ENCODE data around the gene OR9Q1.

Gene OR9Q1

DNA sequence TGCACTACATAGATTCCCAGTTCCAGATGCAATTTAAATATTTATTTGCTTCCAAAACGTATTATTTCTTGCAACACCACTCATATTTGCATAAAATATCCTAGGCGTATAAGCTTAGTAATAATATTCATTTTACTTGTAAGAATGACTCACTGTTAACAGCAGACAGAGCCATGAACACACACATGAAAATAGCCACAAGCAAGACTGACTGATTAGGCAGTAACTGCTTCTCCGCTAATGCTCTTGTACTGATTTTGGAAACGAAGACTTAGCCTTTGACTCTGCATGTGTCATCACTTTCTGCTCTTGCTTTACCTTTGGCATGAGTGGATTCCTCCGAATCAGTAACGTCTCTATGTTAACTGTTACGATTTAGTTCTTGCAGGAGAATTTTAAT, 199.0 kb downstream of the OR9Q1 start:
- Histone ChIP-seq H3K4me1 (no peaks in the 10 kb centered on the region), H3K36me3 (no peaks in the 10 kb centered on the region), H3K27ac (no peak overlapping the region), H3K27me3 (no peaks in the 10 kb centered on the region), H3K4me3 (no peak overlapping the region), H3K9me3 (no peaks in the 10 kb centered on the region)
- TF ChIP-seq, protein P1, sequence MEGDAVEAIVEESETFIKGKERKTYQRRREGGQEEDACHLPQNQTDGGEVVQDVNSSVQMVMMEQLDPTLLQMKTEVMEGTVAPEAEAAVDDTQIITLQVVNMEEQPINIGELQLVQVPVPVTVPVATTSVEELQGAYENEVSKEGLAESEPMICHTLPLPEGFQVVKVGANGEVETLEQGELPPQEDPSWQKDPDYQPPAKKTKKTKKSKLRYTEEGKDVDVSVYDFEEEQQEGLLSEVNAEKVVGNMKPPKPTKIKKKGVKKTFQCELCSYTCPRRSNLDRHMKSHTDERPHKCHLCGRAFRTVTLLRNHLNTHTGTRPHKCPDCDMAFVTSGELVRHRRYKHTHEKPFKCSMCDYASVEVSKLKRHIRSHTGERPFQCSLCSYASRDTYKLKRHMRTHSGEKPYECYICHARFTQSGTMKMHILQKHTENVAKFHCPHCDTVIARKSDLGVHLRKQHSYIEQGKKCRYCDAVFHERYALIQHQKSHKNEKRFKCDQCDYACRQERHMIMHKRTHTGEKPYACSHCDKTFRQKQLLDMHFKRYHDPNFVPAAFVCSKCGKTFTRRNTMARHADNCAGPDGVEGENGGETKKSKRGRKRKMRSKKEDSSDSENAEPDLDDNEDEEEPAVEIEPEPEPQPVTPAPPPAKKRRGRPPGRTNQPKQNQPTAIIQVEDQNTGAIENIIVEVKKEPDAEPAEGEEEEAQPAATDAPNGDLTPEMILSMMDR (IDR thresholded peaks at IDR 0.05): no peak
- intact Hi-C loops (cut with DNase I; ENCODE audit: low total_unique reads): no loop called here
- DNase-seq: no peak

DNA sequence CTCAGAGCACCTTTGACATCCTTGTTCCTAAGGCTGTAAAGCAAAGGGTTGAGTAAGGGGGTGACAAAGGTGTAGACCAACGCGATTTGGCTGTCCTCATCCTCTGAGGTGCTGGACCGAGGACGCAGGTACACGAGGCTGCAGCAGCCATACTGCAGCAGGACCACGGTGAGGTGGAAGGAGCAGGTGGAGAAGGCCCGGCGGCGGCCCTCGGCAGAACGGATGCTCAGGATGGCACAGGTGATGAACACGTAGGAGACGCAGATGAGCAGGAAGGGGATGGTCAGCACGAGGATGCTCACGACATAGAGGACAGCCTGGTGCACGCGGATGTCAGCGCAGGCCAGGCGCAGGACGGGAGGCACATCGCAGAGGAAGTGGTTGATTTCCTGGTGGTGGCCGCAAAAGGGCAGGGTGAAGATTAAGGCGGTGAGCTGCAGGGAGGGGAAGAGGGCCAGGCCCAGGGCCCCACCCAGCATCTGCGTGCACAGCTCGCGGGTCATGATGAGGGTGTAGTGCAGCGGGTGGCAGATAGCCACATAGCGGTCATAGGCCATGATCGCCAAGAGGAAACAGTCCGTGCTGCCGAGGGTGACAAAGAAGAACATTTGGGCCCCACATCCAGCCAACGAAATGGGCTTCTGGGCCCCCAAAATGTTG, 204.4 kb downstream of the OR9Q1 start:
- Histone ChIP-seq H3K4me1 (no peaks in the 10 kb centered on the region), H3K27me3 (no peaks in the 10 kb centered on the region), H3K27ac (no peak overlapping the region), H3K36me3 (no peaks in the 10 kb centered on the region), H3K9me3 (no peaks in the 10 kb centered on the region), H3K4me3 (no peak overlapping the region)
- intact Hi-C loops (cut with DNase I; ENCODE audit: low total_unique reads): no loop called here
- DNase-seq: no peak
- TF ChIP-seq, protein P1 (IDR thresholded peaks at IDR 0.05): no peak

All from tibial artery (tissue), 4 donors.